NCI-H526 (cell line): ENCODE data around the gene MARCHF10.

Source experiments
- DNase-seq, 2 experiments: peaks; one replicate each; lab custom pipeline; 2025; lab: John Stamatoyannopoulos, UW

Gene MARCHF10

DNA sequence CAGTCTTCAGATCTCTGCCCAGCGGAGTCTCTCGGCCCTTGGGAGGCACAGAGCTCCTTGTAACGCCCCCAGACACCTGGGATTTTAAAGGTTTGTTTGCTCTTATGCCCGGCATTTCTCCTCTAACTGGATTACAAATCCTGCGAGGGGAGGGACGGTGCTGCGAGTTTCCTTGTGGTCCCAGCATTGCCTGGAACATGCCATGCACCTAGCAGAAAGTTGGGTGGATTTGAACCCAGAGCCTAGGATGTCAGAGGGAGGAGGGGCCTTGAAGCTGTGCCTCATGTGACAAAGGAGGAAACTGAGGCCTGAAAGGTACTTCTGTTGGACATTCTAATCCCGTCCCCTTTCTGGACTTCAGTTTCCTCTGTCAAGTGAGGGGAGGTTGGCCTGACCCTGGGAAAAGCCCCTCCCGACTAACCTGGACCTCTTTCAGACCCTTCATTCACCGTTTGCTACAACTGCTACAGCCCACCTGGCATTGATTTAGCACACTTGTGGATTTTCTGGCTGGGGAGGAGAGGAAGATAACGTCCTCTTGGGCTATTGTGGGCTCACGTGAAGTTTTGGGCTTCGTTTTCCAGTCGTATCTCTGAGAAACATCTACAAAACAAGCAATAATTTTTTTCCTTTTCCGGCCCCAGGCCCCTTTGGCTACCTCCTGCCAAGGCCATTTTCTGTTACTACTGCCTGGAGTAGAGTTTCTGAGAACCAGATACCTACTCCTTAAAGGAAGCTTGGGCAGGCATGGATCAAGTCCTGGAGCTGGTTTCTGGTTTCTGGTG lies 149.8 kb downstream of the MARCHF10 start:
- DNase-seq, result no peak

DNA sequence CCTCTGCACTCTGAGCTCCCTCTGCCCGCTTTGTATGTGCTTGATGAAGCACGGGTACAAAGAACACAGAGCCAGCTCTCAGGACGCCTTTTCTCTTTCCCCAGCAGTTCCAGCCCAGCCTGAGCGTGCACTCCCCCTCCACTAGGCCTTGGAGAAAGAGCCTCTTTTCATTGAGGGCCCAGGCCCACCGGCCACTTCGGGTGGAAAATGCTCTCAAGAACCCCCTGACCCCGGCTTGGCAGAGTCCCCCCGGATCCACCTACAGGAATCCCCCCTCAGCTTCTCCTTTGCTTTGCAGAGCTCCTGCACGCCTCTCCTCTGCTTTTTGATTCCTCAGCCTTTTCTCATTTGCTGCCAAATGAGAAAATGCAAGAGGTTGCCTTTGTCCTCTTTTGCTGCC lies 150.4 kb downstream of the MARCHF10 start:
- DNase-seq, result no peak

DNA sequence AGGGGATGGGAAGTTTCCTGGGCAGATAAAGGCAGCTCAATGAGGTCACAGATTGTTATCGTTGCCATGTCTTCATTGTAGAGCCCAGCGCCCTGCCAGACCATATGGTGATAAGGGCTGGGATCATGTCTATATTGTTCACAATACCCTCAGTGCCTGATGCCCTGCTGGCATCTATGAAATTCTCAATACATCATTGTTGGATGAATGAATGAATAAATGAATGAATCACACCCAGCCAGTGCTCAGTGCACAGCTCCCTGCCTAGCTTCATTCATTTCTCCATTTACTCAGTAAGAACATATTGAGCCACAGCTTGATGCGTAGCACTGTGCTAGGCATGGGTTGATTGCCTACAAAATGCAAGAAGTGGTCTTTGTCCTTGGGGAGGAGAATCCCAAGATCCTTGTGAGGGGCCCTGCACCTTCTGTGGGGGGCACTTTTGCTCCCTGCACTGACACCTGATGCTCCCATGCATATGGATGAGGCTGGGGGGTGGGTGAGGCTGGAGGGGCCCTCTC lies 150.9 kb downstream of the MARCHF10 start:
- DNase-seq, result no peak

DNA sequence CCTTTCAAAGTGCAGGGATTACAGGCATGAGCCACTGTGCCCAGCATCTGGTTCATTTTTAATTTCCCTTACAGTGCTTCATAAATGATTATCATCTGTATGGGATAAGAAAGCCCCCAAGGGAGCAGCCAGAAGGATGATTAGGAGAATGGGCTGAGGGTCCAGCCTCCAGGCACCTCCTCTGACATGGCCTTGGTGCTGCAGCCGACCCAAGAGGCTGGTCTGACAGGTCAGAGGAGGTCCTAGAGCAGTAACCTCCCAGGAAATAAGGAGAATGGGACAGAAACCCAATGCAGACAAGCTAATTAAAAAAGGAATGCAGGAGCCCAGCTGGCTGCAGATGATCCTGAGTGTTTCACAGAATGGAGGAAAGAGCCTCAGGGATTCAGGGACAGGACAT lies 151.7 kb downstream of the MARCHF10 start:
- DNase-seq, result no peak

DNA sequence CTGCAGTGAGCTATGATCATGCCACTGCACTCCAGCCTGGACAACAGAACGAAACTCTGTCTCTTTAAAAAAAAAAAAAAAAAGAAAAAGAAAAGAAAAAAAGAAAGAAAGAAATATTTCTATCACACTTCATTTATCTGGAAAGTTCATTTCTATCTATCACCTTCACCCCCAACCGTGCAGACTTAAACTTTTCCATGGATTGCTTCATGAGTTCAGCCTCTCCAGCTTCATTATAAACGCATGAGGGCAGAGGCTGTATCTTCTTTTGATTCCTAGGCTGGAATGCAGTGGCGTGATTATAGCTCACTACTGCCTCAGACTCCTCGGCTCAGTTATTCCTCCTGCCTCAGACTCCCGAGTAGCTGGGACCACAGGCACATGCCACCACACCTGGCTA lies 152.5 kb downstream of the MARCHF10 start:
- DNase-seq, result no peak

GRCh38 chr17:62653826-62654761 lies 154.0 kb downstream of the MARCHF10 start:
- no peak for DNase-seq

- peak; percentile 63 to 81 for DNase-seq
Measured at GRCh38 chr17:62653002-62653825, 154.9 kb downstream of the MARCHF10 start.

DNA sequence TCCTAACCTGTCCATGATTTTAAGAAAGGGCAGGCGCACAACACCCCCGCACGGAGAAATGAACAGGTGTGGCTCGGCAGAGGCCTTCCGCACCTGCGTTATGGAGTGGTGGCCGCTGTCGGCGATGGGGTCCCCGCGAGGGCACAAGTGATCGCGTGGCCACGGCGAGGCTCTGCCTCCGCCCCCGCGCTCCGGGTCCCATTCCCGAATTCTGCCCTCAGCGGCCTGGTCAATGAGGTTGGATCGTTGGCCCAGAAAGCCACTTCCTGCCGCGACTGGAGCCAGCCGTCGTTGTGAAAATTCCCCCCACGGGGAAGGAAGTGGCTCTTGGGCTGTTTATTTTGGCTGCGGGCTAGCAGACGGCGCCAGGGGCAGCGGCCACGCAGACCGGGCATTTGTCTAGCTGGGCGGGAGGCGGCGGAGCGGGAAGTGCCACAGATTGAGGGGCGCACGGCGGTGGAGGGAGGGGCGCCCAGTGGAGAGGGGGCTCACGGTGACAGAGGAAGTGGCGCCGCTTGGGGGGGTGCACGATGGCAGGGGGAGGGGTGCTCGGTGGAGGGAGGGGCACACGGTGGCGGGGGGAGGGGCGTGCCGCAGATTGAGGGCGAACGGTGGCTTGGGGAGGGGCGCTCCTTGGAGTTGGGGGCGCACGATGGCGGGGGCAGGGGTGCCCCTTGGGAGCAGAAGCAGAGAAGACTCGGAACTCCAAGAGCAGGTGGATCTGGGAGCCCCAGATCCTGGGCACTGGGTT lies 155.7 kb downstream of the MARCHF10 start:
- DNase-seq, result peak in 1 of 2 experiments; percentile 42
